Gastrocnemius medialis (tissue), 4 donors: ENCODE data around the gene RALGPS2.

Experiments used
- CTCF ChIP-seq, 5 experiments: fragments of 450-650 bp in 3 of 5; fragments of 200-600 bp in 2 of 5; sonication (generic) in 2 of 5; IDR thresholded peaks in 4 of 5; conservative IDR thresholded peaks in 1 of 5; 1 replicate in 4 of 5; 2 replicates in 1 of 5; pipeline ENCODE4 v1.5.1; 2016 to 2019; ENCODE audit warnings: antibody characterized with exemption in 5 of 5, mild to moderate bottlenecking in 3 of 5, moderate library complexity in 3 of 5
- POLR2A ChIP-seq, 2 donors: fragments of 450-650 bp; IDR thresholded peaks; one replicate each; pipeline ENCODE4 v1.6.1; 2017; ENCODE audit warnings: antibody characterized with exemption in 2 of 2, mild to moderate bottlenecking in 2 of 2, moderate library complexity in 2 of 2

- TF ChIP-seq CTCF (IDR thresholded peaks at IDR 0.05 in 4 of 5, conservative IDR thresholded peaks at IDR 0.05 in 1 of 5): no peak
- TF ChIP-seq POLR2A (IDR thresholded peaks at IDR 0.05): no peak
Observed at GRCh38 chr1:178847396-178847849, 122.4 kb downstream of the RALGPS2 start.
